SW480 (cell line): ENCODE measurements around the gene LRRC45.

Experiments
- DNase-seq: peaks from one replicate; pipeline ENCODE4 v3.0.0-alpha.2; 2016; ENCODE audit warnings: low spot score

The LRRC45 gene

GRCh38 chr17:82008258-82008940 lies 14.7 kb upstream of the LRRC45 start:
- DNase-seq, result no peak

GRCh38 chr17:82008941-82009405 lies 14.1 kb upstream of the LRRC45 start:
- no peak for DNase-seq

GRCh38 chr17:82009413-82009812 lies 13.7 kb upstream of the LRRC45 start:
- DNase-seq, result no peak

GRCh38 chr17:82010575-82011525 lies 12.3 kb upstream of the LRRC45 start:
- no peak for DNase-seq

- no peak for DNase-seq
Observed at GRCh38 chr17:82011617-82012187, 11.4 kb upstream of the LRRC45 start.

GRCh38 chr17:82012261-82012639 lies 10.9 kb upstream of the LRRC45 start:
- peak; percentile 83 for DNase-seq

- peak; percentile 94 for DNase-seq
Observed at GRCh38 chr17:82012640-82013295, 10.3 kb upstream of the LRRC45 start.

- peak; percentile 46 for DNase-seq
Observed at GRCh38 chr17:82013341-82013740, 9.8 kb upstream of the LRRC45 start.

- DNase-seq, result peak; percentile 69
Observed at GRCh38 chr17:82013772-82014321, 9.3 kb upstream of the LRRC45 start.

GRCh38 chr17:82014432-82014831 lies 8.7 kb upstream of the LRRC45 start:
- DNase-seq, result peak; percentile 67

GRCh38 chr17:82014971-82015310 lies 8.2 kb upstream of the LRRC45 start:
- DNase-seq, result no peak

- peak; percentile 84 for DNase-seq
Observed at GRCh38 chr17:82015311-82015971, 7.7 kb upstream of the LRRC45 start.

GRCh38 chr17:82016061-82016874 lies 6.8 kb upstream of the LRRC45 start:
- peak; percentile 63 for DNase-seq

- no peak for DNase-seq
Observed at GRCh38 chr17:82016875-82017459, 6.1 kb upstream of the LRRC45 start.

- peak; percentile 55 for DNase-seq
Observed at GRCh38 chr17:82017612-82018151, 5.4 kb upstream of the LRRC45 start.

- peak; percentile 90 for DNase-seq
Observed at GRCh38 chr17:82018152-82018988, 4.7 kb upstream of the LRRC45 start.

- no peak for DNase-seq
Observed at GRCh38 chr17:82018989-82019689, 4.0 kb upstream of the LRRC45 start.
